ENCODE results near the gene R3HDM4. TPM values are rescaled to one million over a fixed set of nuclear protein-coding genes. Genes with fewer than 3 reads are reported as not detected.

R3HDM4 gene
- total RNA-seq, 1 donor from 2014 or later = 57.9 TPM

DNA sequence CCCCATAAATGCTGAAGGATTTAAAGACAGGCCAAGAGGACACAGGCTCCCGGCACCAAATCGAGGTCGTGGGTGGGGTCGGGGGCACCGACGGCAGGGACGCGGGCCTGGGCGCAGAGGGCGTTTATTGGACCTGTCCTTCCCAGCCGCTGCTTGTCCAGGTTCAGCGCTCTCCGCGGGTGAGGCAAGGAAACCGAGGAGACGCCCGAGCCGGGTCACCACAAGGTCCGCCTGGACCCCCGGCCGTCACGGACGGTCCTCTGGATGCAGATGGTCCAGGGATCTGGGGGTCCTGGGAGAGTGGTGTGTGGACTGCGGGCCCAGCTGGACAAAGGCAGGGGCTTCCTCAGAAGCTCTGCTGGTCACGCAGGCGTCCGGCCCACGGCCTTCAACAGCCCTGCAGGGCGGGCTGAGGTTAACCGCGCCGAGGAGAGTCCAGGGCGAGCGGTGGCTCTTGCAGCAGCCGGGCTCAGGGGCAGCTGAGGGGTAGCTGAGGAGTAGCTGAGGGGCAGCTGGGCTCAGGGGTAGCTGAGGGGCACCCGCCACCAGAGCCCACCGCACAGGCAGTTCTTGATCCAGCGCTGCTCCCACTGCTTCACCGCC lies 45.1 kb downstream of the R3HDM4 start:
- Mint-ChIP-seq H3K36me3 (ENCODE audit: low read depth, unreplicated experiment) (peaks cover 9% of the 10 kb centered on the region), H3K27ac (ENCODE audit: unreplicated experiment) (no peak overlapping the region), H3K4me1 (ENCODE audit: low read depth, unreplicated experiment) (peaks cover 2% of the 10 kb centered on the region), H3K4me3 (ENCODE audit: unreplicated experiment) (no peak overlapping the region), H3K9me3 (ENCODE audit: unreplicated experiment) (no peaks in the 10 kb centered on the region), H3K27me3 (ENCODE audit: low read depth, unreplicated experiment) (no peaks in the 10 kb centered on the region)
- Histone ChIP-seq H3K9ac (ENCODE audit: low read length) (no peak overlapping the region), H4K20me1 (ENCODE audit: insufficient read depth, low read length) (peaks cover 26% of the 10 kb centered on the region), H3K4me1 (ENCODE audit: insufficient read depth, low read length) (peaks cover 19% of the 10 kb centered on the region), H3K27me3 (ENCODE audit: insufficient read depth, low read length) (no peaks in the 10 kb centered on the region), H3K4me3 (ENCODE audit: insufficient read depth, low read depth, low read length) (no peak overlapping the region), H3K36me3 (ENCODE audit: insufficient read depth, low read length) (no peaks in the 10 kb centered on the region), H2AFZ (ENCODE audit: low read depth, low read length) (no peak overlapping the region), H3K79me2 (ENCODE audit: insufficient read depth, low read length) (no peaks in the 10 kb centered on the region), H3K9me3 (ENCODE audit: insufficient read depth, low read depth, low read length) (no peaks in the 10 kb centered on the region), H3K4me2 (ENCODE audit: low read length) (no peak overlapping the region), H3K27ac (ENCODE audit: low read depth, low read length) (no peak overlapping the region)
- DNase-seq (ENCODE audit: low read depth) = no peak
- TF ChIP-seq EZH2 (IDR thresholded peaks at IDR 0.05; ENCODE audit: insufficient read depth, low read length) = no peak
- TF ChIP-seq, protein P1, sequence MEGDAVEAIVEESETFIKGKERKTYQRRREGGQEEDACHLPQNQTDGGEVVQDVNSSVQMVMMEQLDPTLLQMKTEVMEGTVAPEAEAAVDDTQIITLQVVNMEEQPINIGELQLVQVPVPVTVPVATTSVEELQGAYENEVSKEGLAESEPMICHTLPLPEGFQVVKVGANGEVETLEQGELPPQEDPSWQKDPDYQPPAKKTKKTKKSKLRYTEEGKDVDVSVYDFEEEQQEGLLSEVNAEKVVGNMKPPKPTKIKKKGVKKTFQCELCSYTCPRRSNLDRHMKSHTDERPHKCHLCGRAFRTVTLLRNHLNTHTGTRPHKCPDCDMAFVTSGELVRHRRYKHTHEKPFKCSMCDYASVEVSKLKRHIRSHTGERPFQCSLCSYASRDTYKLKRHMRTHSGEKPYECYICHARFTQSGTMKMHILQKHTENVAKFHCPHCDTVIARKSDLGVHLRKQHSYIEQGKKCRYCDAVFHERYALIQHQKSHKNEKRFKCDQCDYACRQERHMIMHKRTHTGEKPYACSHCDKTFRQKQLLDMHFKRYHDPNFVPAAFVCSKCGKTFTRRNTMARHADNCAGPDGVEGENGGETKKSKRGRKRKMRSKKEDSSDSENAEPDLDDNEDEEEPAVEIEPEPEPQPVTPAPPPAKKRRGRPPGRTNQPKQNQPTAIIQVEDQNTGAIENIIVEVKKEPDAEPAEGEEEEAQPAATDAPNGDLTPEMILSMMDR (IDR thresholded peaks at IDR 0.05; ENCODE audit: insufficient read depth, low read depth, low read length) = no peak
- FAIRE-seq = no peak

DNA sequence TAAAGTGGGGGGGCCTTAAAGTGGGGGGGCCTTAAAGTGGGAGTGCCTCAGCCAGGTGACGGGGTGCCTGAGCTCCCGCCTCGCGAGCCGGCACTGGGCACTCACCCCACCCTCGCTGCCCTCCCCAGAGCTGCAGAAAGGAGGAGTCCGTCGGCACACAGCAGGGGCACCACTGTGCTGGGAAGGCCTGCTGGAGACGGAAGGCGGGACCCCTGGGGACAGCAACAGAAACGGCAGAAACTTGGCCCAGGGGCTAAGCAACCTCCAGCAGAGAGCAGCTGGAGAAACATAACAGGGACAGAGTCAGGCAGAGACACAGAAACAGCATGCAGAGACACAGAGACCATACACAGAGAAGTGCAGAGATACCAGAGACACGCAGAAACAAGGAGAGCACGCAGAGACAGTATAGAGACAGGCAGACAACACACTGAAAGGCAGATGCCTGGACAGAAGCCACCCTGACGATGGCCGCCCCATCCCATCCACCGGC lies 45.7 kb downstream of the R3HDM4 start:
- no peak overlapping the region for H3K4me2 ChIP-seq (ENCODE audit: low read length)
- H3K27ac Mint-ChIP-seq (ENCODE audit: unreplicated experiment) = no peak overlapping the region
- peaks cover 9% of the 10 kb centered on the region for H3K36me3 Mint-ChIP-seq (ENCODE audit: low read depth, unreplicated experiment)
- H3K79me2 ChIP-seq (ENCODE audit: insufficient read depth, low read length) = no peaks in the 10 kb centered on the region
- no peaks in the 10 kb centered on the region for H3K9me3 Mint-ChIP-seq (ENCODE audit: unreplicated experiment)
- peaks cover 19% of the 10 kb centered on the region for H3K4me1 ChIP-seq (ENCODE audit: insufficient read depth, low read length)
- no peak overlapping the region for H3K27ac ChIP-seq (ENCODE audit: low read depth, low read length)
- no peaks in the 10 kb centered on the region for H3K36me3 ChIP-seq (ENCODE audit: insufficient read depth, low read length)
- TF ChIP-seq EZH2 (IDR thresholded peaks at IDR 0.05; ENCODE audit: insufficient read depth, low read length) = no peak
- TF ChIP-seq, protein P1 (IDR thresholded peaks at IDR 0.05; ENCODE audit: insufficient read depth, low read depth, low read length) = no peak
- H3K4me1 Mint-ChIP-seq (ENCODE audit: low read depth, unreplicated experiment) = peaks cover 2% of the 10 kb centered on the region
- no peaks in the 10 kb centered on the region for H3K9me3 ChIP-seq (ENCODE audit: insufficient read depth, low read depth, low read length)
- H3K27me3 ChIP-seq (ENCODE audit: insufficient read depth, low read length) = no peaks in the 10 kb centered on the region
- H3K4me3 Mint-ChIP-seq (ENCODE audit: unreplicated experiment) = no peak overlapping the region
- no peak overlapping the region for H2AFZ ChIP-seq (ENCODE audit: low read depth, low read length)
- DNase-seq (ENCODE audit: low read depth) (no peak), FAIRE-seq (no peak)
- H4K20me1 ChIP-seq (ENCODE audit: insufficient read depth, low read length) = peaks cover 26% of the 10 kb centered on the region
- H3K27me3 Mint-ChIP-seq (ENCODE audit: low read depth, unreplicated experiment) = no peaks in the 10 kb centered on the region
- H3K9ac ChIP-seq (ENCODE audit: low read length) = no peak overlapping the region
- H3K4me3 ChIP-seq (ENCODE audit: insufficient read depth, low read depth, low read length) = no peak overlapping the region

GRCh38 chr19:866769-867300 lies 46.2 kb downstream of the R3HDM4 start:
- Mint-ChIP-seq H3K27me3 (ENCODE audit: low read depth, unreplicated experiment) (no peaks in the 10 kb centered on the region), H3K4me1 (ENCODE audit: low read depth, unreplicated experiment) (peaks cover 2% of the 10 kb centered on the region), H3K36me3 (ENCODE audit: low read depth, unreplicated experiment) (peaks cover 9% of the 10 kb centered on the region), H3K27ac (ENCODE audit: unreplicated experiment) (no peak overlapping the region), H3K4me3 (ENCODE audit: unreplicated experiment) (no peak overlapping the region), H3K9me3 (ENCODE audit: unreplicated experiment) (no peaks in the 10 kb centered on the region)
- Histone ChIP-seq H3K4me1 (ENCODE audit: insufficient read depth, low read length) (peaks cover 19% of the 10 kb centered on the region), H3K27ac (ENCODE audit: low read depth, low read length) (no peak overlapping the region), H3K4me2 (ENCODE audit: low read length) (no peak overlapping the region), H3K36me3 (ENCODE audit: insufficient read depth, low read length) (no peaks in the 10 kb centered on the region), H3K9me3 (ENCODE audit: insufficient read depth, low read depth, low read length) (no peaks in the 10 kb centered on the region), H3K27me3 (ENCODE audit: insufficient read depth, low read length) (no peaks in the 10 kb centered on the region), H2AFZ (ENCODE audit: low read depth, low read length) (no peak overlapping the region), H3K9ac (ENCODE audit: low read length) (no peak overlapping the region), H3K79me2 (ENCODE audit: insufficient read depth, low read length) (no peaks in the 10 kb centered on the region), H3K4me3 (ENCODE audit: insufficient read depth, low read depth, low read length) (no peak overlapping the region), H4K20me1 (ENCODE audit: insufficient read depth, low read length) (peaks cover 26% of the 10 kb centered on the region)
- DNase-seq (ENCODE audit: low read depth) (no peak), FAIRE-seq (no peak)
- TF ChIP-seq, protein P1 (IDR thresholded peaks at IDR 0.05; ENCODE audit: insufficient read depth, low read depth, low read length) = no peak
- no peak for TF ChIP-seq EZH2 (IDR thresholded peaks at IDR 0.05; ENCODE audit: insufficient read depth, low read length)
